Measurements from ENCODE around the gene ISG20.

- TF ChIP-seq CTCF (conservative IDR thresholded peaks at IDR 0.05; ENCODE audit: low read depth, low read length) (no peak), EZH2 (IDR thresholded peaks at IDR 0.05; ENCODE audit: borderline replicate concordance, low read depth, low read length, poor library complexity, severe bottlenecking) (no peak)
These were observed 2.2 kb upstream of the ISG20 start for GRCh38 chr15:88636654-88637053.
